Effector memory CD4-positive, alpha-beta T cell (primary cell): ENCODE results near the gene UCK1.

ENCODE experiments used
- DNase-seq, 3 donors: peaks; one replicate each; pipeline ENCODE4 v3.0.0-alpha.2; 2020
- H3K27ac ChIP-seq: 2 replicates; pipeline ENCODE4 v1.7.0; 2013; ENCODE audit warnings: mild to moderate bottlenecking, low read length, moderate library complexity; ENCODE audit not compliant: insufficient read depth, poor library complexity, severe bottlenecking
- H3K27me3 ChIP-seq: replicated peaks from 2 replicates; pipeline ENCODE4 v1.7.0; 2013; ENCODE audit warnings: mild to moderate bottlenecking, low read length; ENCODE audit not compliant: insufficient read depth, control insufficient read depth, poor library complexity, severe bottlenecking
- H3K36me3 ChIP-seq: 2 replicates; pipeline ENCODE4 v1.7.0; 2013; ENCODE audit warnings: mild to moderate bottlenecking, low read length, moderate library complexity; ENCODE audit not compliant: control insufficient read depth, insufficient read depth
- H3K4me1 ChIP-seq: 2 replicates; pipeline ENCODE4 v1.7.0; 2013; ENCODE audit warnings: low read length, mild to moderate bottlenecking; ENCODE audit not compliant: control insufficient read depth, insufficient read depth, poor library complexity, severe bottlenecking
- H3K4me3 ChIP-seq: 2 replicates; pipeline ENCODE4 v1.7.0; 2013; ENCODE audit warnings: low read length, low read depth, mild to moderate bottlenecking; ENCODE audit not compliant: insufficient read depth, poor library complexity, severe bottlenecking
- H3K9me3 ChIP-seq: 2 replicates; pipeline ENCODE4 v1.7.0; 2013; ENCODE audit warnings: mild to moderate bottlenecking, low read length, moderate library complexity; ENCODE audit not compliant: control insufficient read depth

The UCK1 gene

DNA sequence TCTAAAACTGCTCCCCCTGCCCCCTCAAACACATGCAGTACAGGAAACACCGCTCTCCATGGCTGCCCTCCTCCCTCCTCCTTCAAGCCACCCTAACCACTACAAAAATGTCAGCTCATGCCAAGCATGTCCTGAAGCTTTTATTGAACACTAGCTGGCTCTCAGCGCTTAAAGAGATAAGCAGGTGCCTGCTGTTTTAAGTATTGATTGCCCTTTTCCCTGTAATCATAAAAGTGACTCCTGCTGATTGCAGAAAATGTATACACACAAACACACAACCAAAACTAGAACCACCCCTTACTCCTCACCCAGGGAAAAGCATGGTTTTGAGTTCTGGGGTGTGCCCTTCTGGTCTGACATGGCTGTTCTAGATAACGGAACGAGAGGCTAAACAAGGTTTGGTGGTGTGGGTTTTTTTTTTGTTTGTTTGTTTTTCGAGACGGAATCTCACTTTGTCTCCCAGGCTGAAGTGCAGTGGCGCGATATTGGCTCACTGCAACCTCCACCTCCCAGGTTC is 3.7 kb upstream of the UCK1 start:
- peaks cover 2% of the 10 kb centered on the region for H3K36me3 ChIP-seq
- no peak overlapping the region for H3K27ac ChIP-seq
- no peaks in the 10 kb centered on the region for H3K9me3 ChIP-seq
- H3K27me3 ChIP-seq = no peaks in the 10 kb centered on the region
- DNase-seq = no peak
- peaks cover 41% of the 10 kb centered on the region for H3K4me1 ChIP-seq
- H3K4me3 ChIP-seq = no peak overlapping the region

DNA sequence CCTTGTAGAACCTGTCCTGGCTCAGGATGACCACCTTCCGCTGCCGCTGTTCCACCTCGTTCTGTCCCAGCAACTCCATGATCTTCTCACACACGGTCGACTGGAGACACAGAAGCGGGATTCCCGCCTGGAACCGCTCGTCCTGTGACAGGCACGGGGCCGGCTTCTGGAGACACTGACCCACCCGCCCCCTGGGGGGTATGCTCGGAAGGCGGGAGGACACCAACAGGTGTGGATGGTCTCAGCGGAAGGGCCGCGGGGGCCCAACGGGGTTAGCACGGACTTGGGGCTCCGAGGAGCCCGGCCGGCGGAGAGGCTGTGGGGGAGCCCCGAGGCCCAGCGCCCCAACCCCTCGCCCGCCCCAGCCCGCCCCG is 530 bp downstream of the UCK1 start:
- Histone ChIP-seq H3K36me3 (peaks cover 38% of the 10 kb centered on the region), H3K27ac (peak overlapping the region; percentile 67)
- peak in 1 of 3 donors; percentile 4 for DNase-seq

DNA sequence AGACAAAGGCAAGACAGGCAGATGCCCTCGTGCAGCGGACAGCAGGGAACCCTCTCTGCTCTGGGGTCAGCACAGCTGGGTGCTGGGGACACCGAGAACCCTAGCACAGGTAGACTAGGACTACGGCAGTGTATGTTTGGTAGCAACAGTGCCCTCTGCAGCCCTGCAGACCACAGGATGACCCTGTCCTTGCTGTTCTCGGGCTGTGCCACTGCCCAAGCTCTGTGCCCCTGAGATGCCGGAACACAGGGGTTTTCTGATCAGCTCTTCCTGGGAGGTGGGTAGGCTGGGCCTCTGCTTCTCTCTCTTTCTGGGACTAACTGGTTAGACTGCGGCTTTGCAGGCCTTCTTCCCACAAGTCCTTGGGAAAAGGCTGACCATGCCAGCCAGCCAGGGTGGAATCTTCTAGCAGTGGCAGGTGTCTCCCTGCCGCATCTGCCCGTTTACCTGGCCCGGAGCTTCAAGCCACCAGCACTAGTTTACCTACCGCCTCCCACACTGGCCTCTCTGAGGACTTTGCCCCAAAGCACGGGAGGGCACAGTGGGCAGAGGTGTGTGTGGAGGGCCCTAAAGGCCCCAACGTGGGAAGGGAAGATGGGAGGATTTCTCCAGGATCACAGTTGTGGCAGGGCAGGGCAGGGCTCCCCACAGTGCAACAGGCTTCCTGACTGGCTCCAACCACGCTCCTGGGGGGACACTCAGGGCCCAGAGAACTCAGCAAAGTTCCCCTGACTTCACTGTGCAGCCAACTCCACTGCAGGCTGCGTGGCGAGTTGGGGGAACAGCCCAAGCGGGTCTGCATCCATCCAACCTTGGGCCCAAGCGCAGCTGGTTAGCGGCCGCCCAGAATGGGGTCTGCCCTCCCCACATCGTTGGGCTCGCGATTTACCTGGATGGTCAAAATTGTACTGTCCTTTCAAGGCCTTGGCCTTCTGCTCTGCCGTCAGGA is 1.2 kb downstream of the UCK1 start:
- Histone ChIP-seq H3K27ac (peak overlapping the region; percentile 67), H3K36me3 (peaks cover 45% of the 10 kb centered on the region), H3K4me3 (peak overlapping the region; percentile 80), H3K27me3 (no peaks in the 10 kb centered on the region), H3K4me1 (peaks cover 28% of the 10 kb centered on the region), H3K9me3 (no peaks in the 10 kb centered on the region)
- DNase-seq = no peak

More for the DNA sequence above, 530 bp downstream of the UCK1 start:
- H3K4me1 ChIP-seq = peaks cover 35% of the 10 kb centered on the region
- H3K9me3 ChIP-seq = no peaks in the 10 kb centered on the region
- peak overlapping the region; percentile 80 for H3K4me3 ChIP-seq
- no peaks in the 10 kb centered on the region for H3K27me3 ChIP-seq

DNA sequence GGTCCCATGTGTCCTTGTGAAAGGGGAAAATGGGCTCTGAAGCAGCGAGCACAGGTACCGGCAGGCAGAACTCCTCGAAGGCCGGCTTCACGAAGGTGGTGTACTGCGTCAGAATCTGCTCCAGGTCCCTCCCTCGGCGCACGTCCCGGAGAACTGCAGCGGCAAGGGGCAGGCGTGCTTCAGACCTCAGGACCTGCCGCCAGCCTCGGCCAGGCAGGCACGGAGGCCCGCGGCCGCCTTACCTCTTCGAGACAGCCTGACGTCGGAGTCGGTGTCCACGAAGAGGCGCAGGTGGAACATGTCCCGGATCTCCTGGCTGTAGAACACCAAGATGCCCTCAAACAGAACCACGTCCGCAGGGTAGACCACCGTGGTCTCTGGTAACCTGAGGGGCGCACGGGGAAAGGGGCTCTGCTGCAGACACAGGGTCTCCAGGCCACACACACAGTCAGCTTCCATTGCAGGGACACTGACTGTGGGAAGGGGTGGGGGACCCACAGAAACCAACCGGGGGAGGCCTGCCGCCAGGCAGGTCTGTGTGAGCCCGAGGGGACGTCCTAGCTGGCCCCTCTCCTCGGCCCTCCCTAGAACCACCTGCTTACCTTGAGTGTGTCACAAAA is 2.1 kb downstream of the UCK1 start:
- Histone ChIP-seq H3K36me3 (peaks cover 54% of the 10 kb centered on the region), H3K4me1 (peaks cover 22% of the 10 kb centered on the region), H3K27me3 (no peaks in the 10 kb centered on the region), H3K27ac (no peak overlapping the region), H3K9me3 (no peaks in the 10 kb centered on the region), H3K4me3 (no peak overlapping the region)
- DNase-seq = no peak

DNA sequence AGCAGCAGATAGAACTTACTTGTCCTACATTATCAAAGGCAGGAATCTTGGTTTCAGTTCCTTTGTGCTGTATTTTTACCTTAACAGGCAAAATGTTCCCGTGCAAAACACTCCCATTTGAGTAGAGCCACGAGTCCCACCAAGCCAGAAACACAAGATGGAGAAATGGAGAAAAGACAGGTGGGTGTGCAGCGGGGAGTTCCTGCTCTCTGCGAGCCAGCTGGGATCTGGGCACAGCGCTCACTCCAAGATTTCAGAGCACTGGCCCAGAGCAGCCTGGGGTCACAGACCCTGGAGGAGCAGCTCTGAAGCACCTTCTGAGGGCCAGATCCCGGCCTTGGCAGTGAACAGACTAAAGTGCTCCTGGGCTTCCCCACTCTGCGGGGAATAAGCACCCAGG is 2.9 kb downstream of the UCK1 start:
- H3K9me3 ChIP-seq = no peaks in the 10 kb centered on the region
- peaks cover 62% of the 10 kb centered on the region for H3K36me3 ChIP-seq
- peaks cover 22% of the 10 kb centered on the region for H3K4me1 ChIP-seq
- H3K27me3 ChIP-seq = no peaks in the 10 kb centered on the region
- no peak for DNase-seq
- no peak overlapping the region for H3K4me3 ChIP-seq
- no peak overlapping the region for H3K27ac ChIP-seq

DNA sequence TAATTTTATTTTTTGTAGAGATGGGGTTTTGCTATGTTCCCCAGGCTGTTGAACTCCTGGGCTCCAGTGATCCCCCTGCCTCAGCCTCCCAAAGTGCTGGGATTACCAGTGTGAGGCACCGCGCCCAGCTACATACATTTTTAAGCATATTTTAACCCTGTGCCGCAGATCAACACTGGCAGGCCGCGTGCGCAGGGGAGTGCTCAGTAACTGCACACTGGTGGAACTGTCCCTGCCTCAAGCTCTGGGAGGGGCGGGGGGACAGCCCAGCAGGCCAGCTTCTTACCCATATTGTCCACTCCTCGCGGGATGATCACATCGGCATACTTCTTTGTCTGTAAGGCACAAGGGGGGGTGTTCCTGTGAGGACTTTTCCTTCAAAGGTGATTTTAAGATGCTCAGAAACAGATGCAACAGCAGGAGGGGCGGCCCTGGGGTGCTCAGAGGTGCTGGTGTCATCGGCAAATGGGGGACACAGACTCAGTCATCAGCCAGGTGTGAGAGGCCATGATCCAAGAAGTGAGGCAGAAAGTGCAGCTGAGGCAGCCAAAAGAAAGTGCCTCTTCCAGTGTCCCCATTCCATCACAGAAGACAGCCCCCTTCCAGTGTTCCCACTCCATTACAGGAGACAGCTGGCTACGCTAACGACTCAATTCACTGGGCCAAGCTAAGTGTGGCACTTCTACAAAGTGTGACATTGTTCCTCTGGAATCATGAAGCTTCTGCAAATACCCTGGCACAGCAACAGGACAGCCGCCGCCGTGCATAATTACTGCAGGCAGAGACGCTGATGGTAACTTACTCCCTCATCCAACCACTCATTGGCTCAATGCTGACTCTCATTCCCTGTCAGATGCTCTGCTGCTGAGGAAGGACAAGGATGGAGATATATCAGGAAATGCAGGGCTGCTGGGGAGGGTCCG is 5.2 kb downstream of the UCK1 start:
- Histone ChIP-seq H3K4me1 (peaks cover 16% of the 10 kb centered on the region), H3K36me3 (peaks cover 83% of the 10 kb centered on the region), H3K9me3 (no peaks in the 10 kb centered on the region), H3K27ac (no peak overlapping the region), H3K4me3 (no peak overlapping the region), H3K27me3 (no peaks in the 10 kb centered on the region)
- DNase-seq = no peak

DNA sequence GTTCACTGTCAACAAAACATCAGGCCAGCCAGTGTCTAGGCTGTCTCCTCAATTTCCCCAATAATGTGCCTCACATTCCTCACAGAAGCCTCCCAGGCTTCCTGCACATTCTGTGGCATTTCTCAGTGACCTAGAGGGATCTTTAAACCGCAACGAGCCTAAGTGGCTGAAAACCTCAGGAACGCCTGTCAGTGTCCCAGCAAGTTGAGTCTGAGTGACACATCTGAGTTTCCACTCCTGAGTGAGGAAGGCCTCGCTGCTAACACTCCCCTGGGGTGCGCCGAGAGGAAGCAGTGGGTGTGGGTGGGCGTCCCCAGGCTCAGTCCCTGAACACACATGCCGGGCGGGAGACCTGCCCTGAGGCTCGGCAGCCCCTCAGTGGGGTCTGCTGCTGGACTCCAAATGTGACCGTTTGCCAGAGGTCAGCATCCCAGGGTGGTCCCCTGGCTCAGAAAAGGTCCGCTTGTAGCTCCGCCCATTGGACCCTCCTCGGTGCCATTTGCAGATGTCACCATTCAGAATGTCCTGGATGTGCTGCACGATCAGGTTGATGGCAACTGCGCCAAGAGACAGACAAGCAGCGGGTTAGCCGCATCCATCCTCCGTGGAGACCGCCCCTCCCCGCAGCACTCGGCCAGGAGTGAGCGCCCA is 6.3 kb downstream of the UCK1 start:
- no peak overlapping the region for H3K27ac ChIP-seq

DNA sequence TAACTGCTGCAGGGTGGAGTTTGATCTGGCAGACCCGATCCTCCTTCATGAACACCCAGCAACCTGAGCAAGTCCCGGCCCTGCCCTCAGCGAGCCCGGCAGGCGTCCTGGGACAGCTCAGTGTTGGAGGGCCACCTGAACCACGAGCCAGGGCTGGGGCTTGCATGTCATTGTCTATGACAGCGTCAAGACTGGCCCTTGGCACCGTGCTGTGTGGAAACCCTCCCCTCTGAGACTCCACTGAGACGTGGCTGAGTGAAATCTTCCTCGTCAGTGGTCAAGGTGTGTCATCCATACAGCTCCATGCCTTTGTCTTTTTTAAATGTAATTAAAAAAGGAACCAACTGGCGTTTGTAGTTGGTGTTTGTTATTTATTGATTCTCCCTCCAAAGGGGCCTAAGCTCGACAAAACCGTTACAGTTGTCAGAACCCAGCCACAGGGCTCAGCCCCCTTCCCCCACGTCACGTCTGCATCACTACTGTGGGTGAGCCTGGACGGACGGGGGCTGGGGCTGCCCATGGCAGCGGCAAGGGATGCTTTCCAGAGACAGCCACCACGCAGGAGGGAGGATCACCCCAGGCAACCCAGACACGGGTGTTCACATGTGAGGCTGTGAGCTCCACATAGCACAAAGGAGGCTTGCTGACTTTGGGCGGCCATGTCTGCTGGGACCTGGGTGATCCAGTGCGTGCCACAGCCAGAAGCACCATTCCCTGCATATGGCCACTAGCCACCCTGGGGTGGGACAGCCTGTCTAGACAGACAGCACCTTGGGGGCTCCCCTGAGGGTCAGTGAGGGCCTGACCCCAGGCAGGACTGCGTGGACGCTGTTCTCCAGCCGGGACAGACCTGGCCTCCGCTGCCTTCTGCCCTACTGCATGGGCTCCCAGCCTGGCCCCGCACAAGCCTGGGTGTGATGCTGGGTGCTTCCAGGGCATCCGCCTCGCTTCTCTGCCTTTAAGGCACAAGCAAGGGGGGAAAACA is 7.3 kb downstream of the UCK1 start:
- Histone ChIP-seq H3K36me3 (peaks cover 90% of the 10 kb centered on the region), H3K27me3 (no peaks in the 10 kb centered on the region), H3K4me1 (peaks cover 4% of the 10 kb centered on the region), H3K27ac (no peak overlapping the region), H3K4me3 (no peak overlapping the region), H3K9me3 (no peaks in the 10 kb centered on the region)
- no peak for DNase-seq

More for the DNA sequence above, 6.3 kb downstream of the UCK1 start:
- no peak for DNase-seq
- H3K36me3 ChIP-seq = peaks cover 90% of the 10 kb centered on the region
- peaks cover 7% of the 10 kb centered on the region for H3K4me1 ChIP-seq
- H3K9me3 ChIP-seq = no peaks in the 10 kb centered on the region
- no peak overlapping the region for H3K4me3 ChIP-seq
- no peaks in the 10 kb centered on the region for H3K27me3 ChIP-seq
